NCI-H2107 treated with DMSO at 0.1 percent for 48 hours (cell line): ENCODE results near the gene ADAM33.

Source experiments
- DNase-seq: peaks from one replicate; lab custom pipeline; 2025; ENCODE audit not compliant: unreplicated experiment; lab: John Stamatoyannopoulos, UW

Gene ADAM33

DNA sequence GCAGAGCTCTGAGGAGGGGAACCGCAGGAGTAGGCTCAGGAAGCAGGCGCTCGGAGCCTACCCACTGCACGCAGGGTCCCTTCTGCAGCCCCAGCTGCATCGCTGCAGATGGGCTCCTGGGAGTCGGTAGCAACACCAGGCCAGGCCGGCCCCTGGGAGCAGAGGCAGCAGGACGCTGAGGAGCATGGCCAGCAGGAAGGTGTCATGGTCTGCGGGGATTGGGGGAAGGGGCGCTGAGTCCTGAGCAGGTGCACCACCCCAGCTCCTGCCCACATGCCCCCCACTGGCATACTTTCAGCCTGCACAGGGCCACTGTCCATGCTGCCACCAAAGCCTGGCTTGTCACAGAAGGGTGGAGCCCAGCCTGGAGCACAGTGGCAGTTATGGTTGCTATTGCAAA lies 10.9 kb downstream of the ADAM33 start:
- DNase-seq: no peak

GRCh38 chr20:3670511-3670910 lies 11.3 kb downstream of the ADAM33 start:
- no peak for DNase-seq

DNA sequence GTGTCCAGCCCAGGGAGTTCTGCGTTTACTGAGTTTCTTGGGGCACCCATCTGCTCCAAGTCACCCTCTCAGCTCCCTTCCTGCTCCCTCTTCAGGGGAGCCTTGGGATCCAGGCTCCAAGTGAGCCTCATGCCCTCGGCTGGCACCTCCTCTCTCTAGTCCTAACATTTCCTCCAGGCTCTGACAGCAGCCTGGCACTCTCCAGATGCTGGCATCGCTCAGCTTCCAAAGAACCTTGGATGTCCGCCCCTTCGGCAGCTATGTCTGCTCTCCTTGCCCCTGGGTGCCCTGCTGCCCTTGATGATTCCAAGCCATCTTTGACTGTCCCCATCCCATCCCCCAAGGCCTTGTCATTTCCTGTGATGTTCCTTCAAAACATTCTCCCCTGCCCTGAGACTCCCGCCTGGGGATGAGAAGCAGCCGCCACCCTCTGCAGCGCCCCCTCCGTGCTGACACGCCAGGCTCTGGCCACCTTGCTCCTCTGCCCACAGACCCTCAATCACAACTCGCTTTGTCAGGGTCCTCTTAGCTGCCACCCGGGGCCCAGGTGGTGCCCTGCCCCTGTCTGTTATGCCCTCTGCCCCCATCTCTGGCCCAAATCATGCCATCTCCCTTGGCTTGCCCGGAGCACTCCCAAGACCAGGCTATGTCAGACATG lies 12.0 kb downstream of the ADAM33 start:
- DNase-seq: no peak

DNA sequence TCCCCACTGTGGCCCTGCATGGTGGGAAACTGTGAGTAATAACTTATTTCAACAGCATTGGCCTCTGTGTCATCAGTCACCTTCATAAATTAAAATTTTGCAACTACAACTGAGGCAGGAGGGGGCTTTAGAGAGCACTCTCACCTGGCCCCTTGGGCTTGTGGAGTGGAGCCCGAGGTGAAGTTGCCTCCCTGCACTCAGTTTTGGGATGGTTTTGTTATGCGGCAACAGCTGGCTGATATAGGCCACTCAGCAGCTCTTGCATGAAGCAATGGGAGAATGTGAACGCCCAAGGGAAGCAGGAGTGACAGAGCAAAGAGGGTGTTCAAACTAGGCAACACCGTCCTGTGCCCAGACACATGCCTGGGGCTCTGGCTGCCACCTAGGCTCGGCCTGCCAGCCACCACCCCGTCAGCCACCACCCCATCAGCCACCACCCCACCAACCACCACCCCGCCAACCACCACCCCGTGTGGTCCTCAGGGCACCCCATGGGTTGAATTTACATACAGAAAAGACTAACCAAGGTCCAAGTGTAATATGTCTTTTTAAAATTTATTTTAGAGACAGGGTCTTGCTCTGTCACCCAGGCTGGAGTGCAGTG lies 14.3 kb downstream of the ADAM33 start:
- DNase-seq: no peak

- no peak for DNase-seq
Measured at GRCh38 chr20:3663858-3664257, 18.0 kb downstream of the ADAM33 start.

GRCh38 chr20:3663031-3663701 lies 18.6 kb downstream of the ADAM33 start, which contains the start of gene GFRA4:
Gene GFRA4, minus strand, starts transcription at chr20:3663399. Its CDS starts 0 bp downstream, at chr20:3663399.
- DNase-seq: no peak

GRCh38 chr20:3661814-3662665 lies 19.8 kb downstream of the ADAM33 start:
- DNase-seq: no peak

- DNase-seq: no peak
Measured at GRCh38 chr20:3661060-3661813, 20.6 kb downstream of the ADAM33 start.

- no peak for DNase-seq
Measured at GRCh38 chr20:3660262-3661059, 21.3 kb downstream of the ADAM33 start.

DNA sequence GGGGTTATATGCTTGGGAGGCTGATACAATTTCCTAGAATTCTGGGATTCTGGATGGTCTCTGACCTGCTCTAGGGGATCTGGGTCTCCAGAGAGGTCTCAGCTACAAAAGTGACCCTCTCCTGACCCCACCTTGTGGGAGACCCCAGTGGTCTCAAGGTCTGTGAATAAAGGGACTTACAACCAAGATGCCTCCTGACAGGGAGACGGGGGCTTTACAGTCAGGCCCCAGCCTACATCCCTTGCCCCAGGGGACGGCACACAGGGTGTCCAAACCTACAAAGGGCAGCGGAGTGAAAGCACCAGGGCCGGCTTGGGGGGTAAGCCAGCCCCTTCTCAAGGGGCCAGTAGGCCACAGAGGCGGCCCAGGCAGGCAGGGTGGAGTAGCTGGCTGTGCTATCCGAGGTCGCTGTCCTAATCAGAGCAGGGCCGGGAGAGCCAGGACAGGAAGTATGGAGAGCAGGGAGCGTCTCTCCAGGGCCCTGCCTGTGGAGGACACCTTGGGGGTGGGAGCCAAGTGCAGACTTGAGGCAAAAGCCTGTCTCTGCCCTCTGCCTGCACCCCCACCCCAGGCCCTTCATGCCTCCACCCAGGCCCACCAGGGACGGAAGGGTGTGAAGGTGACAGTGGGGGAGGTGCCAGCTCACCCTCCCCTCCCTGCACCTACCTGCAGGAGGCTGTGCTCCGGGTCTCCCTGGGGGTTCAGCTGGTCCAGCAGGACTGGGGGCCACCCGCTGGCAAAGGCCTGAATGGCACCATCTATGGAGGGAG lies 22.1 kb downstream of the ADAM33 start:
- DNase-seq: no peak

DNA sequence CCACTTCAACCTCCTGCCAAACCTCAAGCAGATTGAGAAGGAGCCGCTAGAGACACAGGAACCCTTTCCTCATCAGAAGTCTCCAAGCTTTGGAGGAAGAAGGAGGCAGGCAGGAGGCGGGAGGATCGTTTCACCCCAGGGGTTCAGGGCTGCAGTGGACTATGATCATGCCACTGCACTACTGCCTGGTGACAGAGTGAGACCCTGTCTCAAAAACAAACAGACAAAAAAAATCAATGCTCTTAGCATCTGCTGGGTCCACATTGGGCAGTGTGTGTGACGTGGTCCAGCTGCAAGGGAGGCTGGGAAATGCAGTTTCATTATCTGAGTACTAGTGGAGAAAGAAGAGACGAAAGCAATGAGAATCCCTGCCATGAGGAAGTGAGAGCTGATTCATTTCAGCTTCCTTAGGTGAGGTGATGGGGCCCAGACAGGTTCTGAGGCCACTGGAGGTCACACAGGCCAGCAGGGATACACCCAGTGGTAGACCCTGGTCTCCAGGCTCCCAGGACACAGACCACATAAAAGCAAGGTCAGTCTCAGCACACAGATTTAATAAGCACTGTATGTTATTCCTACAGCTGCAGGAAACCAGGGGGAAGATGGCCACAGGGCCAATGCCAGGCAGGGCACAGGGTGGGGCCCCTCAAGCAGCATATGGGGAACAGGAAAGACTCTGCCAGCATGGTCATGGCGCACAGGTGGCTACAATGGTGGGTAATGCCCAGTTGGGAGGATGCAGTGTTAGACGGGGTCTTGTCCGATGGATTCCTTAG lies 22.9 kb downstream of the ADAM33 start:
- DNase-seq: no peak

GRCh38 chr20:3658019-3658715 lies 23.6 kb downstream of the ADAM33 start:
- DNase-seq: no peak

DNA sequence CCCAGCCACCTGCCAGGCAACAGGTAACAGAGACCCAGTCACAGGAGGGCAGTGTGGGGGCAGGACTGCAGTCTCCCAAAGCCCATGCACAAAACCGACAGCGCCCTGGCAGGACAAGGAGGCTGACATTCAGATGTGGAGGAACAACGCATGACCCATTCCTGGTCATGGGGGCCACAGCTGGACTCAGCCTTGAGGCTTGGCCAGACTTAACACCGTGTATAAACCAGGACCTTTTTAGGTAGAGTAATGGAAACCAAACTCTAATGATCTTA lies 26.7 kb downstream of the ADAM33 start:
- no peak for DNase-seq

GRCh38 chr20:3654326-3655130 lies 27.3 kb downstream of the ADAM33 start:
- peak; percentile 70 for DNase-seq

GRCh38 chr20:3653921-3654320 lies 27.9 kb downstream of the ADAM33 start:
- no peak for DNase-seq

DNA sequence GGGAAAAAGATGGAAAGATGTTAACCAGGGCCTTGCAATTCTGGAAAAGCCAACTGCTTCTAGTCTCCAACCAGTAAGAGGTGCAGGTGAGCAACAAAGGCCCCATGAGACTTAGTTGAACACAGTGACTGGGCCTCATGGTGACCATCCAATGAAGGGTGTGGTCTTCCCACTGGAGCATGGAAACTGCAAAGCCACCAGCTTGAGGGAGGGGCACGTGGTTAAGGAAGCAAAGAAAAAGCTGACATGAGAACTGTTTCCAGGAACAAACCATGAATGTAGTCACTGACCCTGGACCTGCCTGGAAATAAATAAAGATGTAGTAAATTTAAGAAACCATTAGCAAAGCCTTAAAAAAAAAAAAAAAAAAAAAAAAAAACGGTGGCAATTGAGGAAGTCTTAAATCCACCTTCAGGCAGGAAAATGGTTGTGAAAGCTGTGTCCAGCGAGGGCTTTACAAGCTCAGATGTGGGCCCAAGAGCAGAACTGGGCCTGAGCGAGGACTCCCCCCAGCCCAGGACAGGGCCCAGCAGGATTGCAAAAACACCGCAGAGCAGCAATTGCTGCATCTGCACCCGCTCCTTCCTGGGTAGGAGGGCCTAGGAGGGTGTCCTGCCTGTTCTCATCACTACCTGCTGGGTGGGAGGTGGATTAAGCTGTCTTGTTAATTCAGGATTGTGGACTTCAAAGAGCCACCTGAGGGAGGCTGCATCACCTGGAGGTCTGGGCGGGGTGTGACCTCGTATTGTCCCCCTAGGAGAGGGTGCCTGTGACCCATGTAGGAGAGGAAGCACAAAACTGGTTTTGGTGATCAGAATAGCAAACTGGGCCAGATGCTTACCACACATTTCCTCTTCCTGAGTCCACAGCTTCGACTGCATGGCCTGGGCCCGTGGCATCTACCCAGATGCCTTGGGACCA lies 28.9 kb downstream of the ADAM33 start:
- DNase-seq: no peak
